ENCODE measurements around the gene SOX5.
"Not testable (repeated sequence)": the region's sequence is repeated elsewhere in the genome, so short reads cannot be mapped to it uniquely, and the experiment has no call there.

Gene SOX5

DNA sequence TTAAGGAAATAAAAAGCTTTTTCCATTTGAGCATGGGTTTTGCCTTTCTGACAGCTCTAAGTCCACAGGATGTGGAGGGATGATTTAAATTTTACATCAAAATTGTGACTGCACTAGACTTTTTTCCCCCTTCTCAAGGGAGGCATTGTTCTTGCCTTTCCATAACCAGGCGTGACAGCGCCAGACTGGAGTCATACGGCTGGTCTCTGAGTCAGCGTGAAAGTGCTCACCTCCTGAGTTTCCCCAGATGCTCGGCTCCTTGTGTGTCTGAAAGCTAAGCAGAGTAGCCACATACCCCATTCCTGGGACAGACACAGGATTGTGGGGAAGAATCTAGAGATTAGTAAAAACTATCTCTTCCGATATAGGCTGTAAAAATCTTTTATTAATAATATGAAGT lies 43.1 kb downstream of the SOX5 start:
- no peak for DNase-seq

DNA sequence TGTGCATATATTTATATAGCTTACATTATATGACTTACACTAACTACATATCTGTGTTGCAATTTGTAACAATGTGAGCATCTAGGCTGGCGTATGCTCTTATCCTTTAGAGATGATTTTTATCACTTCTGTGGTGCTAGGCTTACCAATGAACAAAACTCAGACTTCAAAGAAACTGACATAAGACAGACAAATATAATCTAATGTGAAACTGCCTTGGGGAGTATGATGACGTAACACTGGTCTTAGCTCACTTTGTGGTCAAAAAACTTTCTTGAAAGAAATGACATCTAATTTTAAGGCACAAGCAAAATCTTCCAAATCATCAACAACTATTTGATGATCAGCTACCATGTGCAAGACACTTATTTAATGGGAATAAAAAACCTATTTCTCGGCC lies 50.0 kb downstream of the SOX5 start:
- no peak for DNase-seq

DNA sequence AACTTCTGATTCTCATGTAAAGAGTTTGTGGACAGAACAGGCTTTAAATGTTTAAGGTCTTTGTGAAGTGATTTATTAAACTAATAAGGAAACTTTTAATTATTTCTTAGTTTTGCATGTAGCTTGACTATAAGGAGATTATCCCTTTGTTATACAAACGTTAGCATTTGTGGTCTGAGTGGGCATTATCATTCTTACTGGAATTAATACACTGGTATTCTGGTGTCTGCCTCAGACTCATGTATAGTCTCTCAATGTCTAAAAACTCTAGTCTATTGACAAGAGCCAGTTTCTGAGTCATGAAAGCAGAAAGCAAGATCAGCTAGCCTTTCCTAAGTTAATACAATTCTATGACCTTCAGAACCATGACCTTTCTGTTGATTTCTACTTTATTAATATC lies 51.3 kb downstream of the SOX5 start:
- no peak for DNase-seq

DNA sequence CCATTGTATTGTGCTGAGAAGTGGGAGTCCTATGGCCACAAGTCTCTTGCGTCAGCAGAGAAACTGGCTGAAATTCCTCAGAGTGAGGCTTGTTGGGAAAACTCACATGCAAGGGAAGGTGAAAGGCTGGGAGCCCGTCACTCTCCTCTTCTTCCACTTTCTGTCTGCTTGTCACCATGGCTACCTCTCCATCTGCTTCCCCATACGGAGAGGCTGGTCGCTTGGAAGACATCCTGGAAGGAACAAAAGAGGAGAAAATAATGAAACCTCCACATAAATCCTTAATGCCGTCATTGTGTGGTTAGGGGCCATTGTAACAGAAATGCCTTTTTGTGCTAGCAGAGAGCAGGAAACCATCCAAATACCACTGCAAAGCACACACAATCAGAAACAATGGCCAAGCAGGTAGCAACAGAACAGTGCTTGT lies 53.7 kb downstream of the SOX5 start:
- DNase-seq = no peak

DNA sequence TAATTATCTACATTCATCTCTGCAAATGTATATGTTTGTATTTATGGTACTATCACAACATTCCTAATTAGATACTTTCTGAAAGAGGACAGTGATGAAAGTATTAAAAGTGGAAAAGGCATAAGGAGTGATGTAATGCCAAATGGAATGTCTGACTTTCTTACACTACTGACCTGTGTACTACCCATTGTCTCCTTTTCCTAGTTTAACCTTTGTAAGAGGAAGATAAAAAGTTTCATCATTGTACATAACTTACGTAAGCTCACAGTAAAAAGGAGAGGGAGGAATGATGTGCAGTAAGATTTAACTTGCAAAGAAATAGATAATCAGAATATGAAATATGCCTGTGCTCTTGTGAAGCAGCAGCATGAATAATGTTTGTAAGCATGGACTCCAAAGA lies 55.9 kb downstream of the SOX5 start:
- DNase-seq = no peak

DNA sequence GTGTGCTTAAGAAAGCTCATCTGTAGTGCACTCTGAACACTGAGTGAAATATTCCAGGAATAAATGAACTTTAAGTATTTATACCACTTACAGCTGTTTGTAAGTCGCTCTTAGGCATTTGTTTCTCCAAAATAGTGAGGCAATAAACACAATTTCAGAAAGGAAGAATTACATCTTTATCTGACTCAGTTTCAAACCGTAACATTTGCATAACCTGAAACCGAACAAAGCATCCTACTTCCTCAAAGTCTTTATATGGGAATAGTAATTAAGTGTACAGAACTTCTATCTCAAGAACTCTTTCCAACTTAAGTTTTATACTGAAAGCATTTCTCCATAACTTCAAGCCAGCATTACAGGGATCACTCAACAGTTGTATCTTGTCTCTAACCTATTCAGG lies 58.4 kb downstream of the SOX5 start:
- no peak for DNase-seq

DNA sequence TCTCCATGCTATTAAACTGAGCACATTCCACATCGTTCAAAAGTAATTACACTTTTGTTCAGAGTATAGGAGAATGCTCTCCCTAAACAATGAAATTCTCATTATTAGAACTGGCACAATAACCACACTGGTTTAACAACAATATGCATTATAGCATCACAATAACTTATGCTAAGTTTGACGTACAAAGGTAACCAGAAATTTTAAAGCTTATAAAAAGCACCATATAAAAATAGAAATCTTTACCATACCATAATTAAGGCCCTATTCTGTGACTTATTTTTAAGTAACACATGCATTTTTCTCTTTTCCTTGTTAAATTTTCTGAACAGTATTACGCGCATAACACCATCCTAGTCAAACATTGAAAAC lies 60.4 kb downstream of the SOX5 start:
- DNase-seq = no peak

DNA sequence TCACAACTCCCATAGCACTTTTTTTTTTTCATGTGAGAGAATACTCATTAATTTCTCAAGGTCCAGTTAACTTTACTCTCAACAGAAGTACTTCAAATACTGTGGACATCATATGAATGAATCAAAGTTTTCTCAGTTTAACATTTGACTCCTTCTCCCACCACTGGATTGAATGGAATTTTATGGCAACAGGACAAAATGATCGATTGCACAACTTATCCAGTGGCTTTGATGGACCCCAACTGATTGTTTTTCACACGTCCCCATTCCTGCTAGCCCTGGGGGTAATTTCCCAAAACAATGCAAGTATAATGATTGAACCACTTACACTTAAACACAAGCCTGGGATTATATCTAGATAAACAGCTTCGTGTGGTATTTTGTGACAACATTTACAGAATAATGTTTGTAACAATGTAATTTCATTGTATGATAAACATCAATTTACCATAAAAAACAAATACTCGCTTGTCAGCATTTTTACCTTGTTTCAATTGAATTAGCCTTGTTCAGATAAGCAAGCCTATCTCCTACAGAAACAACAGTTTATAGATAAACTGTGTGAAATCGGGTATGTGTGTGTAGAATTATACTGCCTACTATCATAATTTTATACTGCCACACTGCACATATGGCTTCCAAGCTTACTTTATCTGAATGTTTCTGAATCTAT lies 60.9 kb downstream of the SOX5 start:
- DNase-seq = no peak

DNA sequence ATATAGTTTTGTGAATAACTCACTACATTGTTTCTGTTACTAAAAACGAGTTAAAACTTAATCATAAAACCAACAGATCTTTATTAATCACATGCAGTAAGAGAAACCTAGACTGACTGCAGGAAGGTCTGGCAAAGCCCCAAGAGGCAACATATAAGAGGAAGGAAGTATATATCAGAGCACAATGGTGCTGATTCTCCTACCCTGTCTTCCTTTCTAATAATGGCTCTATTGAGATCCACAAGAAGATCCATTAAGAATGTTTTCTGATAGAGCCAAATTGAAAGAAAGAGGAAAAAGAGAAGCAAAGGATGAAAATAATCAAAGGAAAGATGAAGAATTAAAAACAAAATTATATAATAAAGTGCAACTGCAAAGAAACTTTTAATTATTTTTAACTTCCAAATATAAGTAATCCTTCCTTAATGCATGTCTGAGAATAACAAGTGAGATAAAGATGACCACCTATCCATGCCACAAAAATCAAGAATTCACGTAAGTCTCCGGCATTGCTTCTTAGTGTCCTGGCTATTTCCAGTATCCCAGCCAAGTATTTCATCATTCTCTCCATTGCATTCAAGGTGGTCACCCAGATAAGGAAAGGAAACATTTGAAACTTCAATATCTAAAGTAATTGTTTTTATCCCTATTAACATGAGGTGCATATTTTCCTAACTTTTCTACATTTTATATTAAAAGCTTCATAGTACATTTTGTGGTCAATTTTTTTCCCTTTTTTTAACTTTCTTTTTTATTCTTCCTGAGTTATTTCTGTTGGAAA lies 62.2 kb downstream of the SOX5 start:
- DNase-seq = no peak

DNA sequence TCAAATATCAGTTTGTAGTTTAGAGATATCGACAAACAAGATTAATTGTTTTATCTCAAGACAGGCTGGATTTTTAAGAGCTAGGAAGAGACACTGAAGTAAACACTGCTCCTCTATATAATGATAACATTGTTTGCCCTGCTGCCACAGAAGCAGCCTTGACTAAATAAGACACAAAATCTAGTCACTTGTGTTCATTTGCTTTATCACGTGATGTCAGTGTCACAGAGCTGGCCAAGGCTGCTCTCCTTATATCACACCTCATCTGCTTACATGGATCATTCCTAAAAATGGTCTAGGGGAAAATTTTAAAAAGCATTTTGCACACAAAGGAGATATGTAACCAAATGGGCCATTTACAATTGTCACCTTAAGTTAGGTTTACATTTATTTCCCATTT lies 64.1 kb downstream of the SOX5 start:
- no peak for DNase-seq

DNA sequence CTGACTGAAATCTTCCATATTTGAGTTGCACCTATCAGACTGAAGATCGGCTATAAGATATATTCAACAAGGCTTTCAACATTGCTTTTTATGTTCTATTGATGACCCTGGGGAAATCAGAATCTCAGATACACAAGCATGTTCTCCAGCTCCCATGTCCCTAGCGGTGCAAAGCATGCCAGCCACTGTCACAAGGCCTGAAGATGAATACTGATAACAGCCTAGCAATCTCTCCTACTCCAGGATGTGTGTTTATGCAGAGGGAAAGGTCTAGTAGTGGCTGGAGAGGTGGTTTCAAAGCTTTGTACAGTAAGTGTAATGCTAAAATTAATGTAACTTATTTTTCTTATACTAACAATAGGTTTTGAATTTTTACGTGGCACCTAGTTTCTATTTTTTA lies 64.6 kb downstream of the SOX5 start:
- no peak for DNase-seq

DNA sequence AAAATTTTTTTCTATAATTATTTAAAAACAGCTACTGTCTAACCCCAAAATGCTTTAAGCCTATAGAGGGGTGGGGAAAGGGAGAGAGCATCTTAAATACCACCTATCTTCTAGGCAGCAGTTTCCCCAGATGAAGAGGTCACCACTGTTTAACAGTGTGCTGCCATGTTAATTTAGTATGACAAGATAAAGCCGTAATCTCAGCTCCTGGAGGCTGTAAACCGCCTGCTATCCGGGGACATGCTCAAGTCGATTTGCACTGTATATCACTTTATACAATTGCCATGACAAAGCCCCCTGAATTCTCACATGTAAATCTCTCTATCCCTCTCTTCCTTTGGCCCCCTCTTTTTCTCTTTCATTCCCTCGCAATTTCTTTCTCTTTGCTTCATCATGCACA lies 68.5 kb downstream of the SOX5 start:
- no peak for DNase-seq

DNA sequence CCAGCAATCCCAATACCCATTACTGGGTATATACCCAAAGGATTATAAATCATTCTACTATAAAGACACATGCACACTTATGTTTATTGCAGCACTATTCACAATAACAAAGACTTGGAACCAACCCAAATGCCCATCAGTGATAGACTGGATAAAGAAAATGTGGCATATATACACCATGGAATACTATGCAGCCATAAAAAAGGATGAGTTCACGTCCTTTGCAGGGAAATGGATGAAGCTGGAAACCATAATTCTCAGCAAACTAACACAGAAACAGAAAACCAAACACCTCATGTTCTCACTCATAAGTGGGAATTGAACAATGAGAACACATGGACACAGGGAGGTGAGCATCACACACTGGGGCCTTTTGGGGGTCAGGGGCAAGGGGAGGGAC lies 72.9 kb downstream of the SOX5 start:
- not testable (repeated sequence) for DNase-seq

DNA sequence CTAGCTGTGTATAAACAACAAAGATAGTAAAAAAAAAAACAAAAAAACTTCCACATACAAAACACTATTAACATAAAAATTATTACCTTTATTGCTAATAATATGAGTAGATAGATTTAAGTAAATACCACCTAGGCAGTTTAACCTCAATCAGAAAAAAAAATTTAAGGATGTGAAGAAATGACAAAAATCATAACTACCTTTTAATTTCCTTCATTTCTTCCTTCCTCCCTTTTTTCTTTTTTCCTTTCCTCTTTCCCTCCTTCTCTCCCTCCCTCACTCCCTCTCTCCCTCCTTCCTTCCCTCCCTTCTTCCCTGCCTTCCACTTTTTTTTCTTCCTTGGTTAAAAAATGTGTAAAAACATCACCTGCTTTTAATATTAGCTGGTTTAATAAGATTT lies 81.7 kb downstream of the SOX5 start:
- DNase-seq = no peak

DNA sequence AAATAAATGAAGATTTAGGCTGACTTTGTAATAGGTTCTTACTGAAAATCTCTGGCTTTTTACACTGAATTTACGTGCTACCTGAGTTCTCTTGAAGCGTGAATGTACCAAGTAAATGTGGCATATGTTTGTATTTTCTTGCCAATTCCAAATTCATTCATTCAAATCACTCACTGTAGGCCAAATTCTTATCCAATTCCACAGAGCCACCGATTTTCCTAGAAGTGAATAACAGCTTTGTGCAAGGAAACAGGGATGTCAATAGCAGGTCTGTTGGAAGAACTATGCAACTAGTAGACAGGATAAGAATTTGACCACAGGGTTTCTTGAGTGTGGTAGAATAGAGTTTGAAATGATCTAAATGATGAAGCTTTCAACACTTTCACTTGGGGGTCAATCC lies 86.8 kb downstream of the SOX5 start:
- DNase-seq = no peak

DNA sequence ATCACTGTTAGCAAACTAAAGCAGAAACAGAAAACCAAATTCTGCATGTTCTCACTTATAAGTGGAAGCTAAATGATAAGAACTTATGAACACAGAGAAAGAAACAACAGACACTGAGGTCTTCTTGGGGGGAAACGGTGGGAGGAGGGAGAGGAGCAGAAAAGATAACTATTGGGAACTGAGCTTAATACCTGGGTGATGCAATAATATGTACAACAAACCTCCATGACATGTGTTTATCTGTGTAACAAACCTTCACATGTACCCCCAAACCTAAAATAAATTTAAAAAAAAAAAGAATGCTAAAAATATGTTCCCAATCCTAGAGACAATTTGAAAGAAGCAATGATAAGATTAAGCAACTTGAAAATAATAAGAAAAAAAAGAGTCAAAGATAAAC lies 89.5 kb downstream of the SOX5 start:
- DNase-seq = no peak

DNA sequence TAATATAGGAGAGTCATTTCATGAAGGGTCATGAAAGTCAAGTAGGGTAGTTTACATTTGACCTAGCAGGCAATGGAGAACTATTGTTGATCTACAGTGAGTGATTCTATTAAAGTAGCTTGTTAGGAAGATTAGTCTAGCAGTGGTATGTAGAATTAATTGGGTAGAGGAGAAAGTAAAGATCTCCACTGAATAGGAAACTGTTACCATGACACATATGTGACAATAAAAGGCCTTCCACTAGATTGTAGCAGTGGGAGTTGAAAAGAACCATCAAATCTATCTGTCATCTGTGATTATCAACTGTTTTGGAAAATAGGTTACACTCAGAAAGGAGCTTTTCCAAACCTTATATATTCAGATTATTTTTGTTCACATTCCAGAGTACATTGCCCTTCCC lies 92.3 kb downstream of the SOX5 start:
- no peak for DNase-seq

DNA sequence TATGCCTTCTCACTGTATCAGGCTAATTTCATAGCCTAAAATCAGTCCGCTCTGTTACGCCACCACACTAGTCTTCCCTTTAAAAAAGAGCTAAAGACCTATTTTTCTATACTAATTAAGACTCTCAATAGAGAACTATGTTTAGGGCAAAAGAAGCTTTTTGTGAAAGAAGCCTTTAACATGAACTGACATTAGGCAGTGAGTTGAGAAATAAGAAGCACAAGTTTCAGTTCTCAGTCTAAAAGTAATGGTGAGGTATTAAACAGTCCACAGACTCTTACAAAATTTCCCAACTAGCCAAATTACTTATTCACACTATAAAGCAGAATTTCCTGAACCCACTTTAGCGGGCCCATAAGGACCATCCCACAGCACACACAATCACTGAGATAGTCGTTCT lies 93.7 kb downstream of the SOX5 start:
- no peak for DNase-seq

DNA sequence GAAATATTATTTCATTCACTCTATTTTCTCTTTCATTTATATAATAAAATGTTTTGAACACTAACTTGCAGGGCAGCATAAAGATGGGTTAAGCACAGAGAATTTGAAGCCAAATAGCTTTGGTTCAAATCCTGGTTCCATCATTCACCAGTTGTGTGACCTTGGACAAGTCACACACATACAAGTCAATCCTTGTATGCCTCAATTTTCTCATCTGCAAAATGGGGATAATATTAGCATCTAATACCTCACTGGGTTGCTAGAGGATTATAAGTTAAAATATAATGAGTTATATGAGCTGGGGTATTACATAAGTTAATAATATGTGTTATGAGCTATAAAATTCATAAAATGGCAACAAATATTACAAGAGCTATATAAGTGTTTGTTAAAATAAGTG lies 94.9 kb downstream of the SOX5 start:
- no peak for DNase-seq

DNA sequence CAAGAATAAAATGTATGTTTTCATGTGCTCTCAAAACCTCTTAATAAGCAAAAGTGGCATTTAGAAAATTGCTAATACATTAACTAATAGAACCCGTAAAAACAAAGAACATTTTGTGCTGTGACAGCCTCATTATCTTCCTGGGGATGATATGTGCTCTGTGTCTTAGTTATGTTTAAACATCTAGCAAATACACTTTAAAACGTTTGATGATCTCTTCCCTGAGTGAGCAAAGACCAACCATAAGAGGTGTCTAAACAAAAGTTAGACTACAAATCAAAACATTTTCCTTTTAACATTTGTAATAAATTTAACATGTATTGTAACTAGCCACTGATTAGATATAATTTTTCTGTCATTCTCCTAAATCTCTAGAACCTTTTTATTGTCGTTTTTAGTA lies 95.8 kb downstream of the SOX5 start:
- DNase-seq = no peak

DNA sequence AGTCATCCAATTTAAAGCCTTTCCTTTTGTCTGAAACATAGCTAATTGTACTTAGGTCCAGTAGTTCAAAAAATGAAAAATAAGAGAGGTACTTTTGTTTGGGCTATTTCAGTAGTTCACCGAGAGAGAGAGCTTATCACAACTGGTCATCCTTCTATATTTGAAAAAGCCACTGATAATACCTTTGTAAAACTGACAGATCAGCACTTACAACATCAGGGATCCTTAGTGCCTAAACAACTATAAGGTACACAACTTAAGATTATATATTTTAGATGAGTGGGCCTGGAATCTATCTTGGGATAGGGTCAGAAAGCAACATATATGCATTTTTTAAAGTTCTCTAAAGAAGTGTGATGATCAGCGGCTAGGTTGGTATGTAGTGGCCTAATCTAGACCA lies 97.9 kb downstream of the SOX5 start:
- no peak for DNase-seq

DNA sequence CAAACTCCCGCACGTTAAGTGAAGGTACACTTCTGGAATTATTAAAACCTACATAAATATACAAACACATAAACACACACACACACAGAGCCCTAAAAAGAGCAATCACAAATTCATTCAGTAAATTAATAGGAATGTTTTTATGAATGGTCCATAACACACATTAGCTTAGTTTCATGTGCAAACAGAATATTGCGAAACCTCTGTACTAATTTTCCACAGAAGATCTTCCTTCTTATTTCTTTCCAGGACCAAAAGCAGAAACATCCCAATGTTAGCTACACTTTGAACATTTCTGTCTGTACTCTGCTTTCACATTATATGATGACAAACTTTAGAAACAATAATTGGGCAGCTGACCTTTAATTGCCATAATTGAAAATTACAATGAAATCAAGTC lies 101.6 kb downstream of the SOX5 start:
- no peak for DNase-seq

DNA sequence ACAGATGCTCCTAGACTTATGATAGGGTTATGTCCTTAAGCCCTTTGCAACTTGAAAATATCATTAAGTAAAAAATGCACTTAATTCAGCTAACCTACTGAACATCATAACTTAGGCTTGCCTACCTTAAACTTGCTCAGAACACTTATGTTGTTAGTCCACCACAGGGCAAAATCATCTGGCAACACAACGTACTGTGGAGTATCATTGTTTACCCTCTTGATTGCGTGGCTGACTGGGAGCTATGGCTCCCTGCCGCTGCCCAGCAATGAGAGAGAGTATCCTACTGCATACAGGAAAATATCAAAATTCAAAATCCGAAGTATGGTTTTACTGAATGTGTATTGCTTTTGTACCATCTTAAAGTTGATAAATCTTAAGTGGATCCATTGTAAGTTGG lies 105.5 kb downstream of the SOX5 start:
- no peak for DNase-seq

DNA sequence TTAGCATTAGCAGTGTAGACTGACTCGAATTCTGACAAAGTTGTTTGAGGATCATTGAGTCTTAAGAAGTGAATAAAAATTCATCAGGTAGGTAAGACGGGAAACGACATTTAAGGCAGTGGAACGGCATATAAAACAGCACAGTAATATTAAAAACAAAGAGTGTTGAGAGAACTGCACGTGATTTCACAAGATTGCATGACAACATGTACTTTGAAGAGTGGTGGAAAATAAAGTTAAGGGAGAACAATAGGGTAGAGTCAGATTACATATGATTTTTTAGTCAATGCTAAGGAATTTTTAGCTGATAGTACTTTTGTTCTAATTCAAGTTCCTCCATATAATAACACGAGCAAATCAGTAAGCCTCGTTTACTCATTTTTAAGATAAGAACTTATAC lies 115.4 kb downstream of the SOX5 start:
- DNase-seq = no peak

DNA sequence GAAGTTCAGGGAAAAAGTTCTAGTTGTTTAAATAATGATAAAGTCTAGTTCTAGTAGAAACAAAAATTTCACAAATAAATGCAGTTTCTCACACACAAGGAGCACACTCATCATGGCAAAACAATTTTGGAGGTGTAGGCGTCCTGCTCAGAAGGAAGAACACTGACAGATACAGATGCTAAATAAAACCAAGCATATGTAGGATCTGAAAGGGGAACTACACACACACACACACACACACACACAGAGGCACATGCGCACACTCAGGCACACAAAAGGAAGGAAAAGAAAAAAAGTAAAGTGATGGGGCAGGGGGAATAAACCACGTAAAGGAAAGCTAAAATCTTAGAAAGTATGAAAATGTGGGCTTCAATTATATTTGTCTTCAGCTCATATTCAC lies 117.7 kb downstream of the SOX5 start:
- DNase-seq = no peak
